BLaER1 treated with 17β-estradiol and CSF1 and Interleukin-3, amounts not matched to agents 10 nM and 100 nM (cell line): Measurements from ENCODE around the gene ADAMTSL3.

Source experiments
- H3K27ac ChIP-seq, 11 experiments: shearing (Covaris generic); formaldehyde crosslinking; 2 replicates each; pipeline ENCODE4 v1.8.1; 2022
- H3K27me3 ChIP-seq, 11 experiments: shearing (Covaris generic); formaldehyde crosslinking; 2 replicates each; pipeline ENCODE4 v1.8.1; 2022
- H3K36me3 ChIP-seq, 11 experiments: shearing (Covaris generic); formaldehyde crosslinking; 2 replicates each; pipeline ENCODE4 v1.8.1; 2022
- H3K4me1 ChIP-seq, 10 experiments: shearing (Covaris generic); formaldehyde crosslinking; 2 replicates each; pipeline ENCODE4 v1.8.1; 2022
- H3K4me2 ChIP-seq, 11 experiments: shearing (Covaris generic); formaldehyde crosslinking; 2 replicates each; pipeline ENCODE4 v1.8.1; 2022
- H3K4me3 ChIP-seq, 10 experiments: shearing (Covaris generic); formaldehyde crosslinking; 2 replicates each; pipeline ENCODE4 v1.8.1; 2022
- H3K9ac ChIP-seq, 11 experiments: shearing (Covaris generic); formaldehyde crosslinking; 2 replicates each; pipeline ENCODE4 v1.8.1; 2022
- H3K9me3 ChIP-seq, 11 experiments: shearing (Covaris generic); formaldehyde crosslinking; replicated peaks in 1 of 11; 2 replicates each; pipeline ENCODE4 v1.8.1; 2022
- H4K20me1 ChIP-seq, 11 experiments: shearing (Covaris generic); formaldehyde crosslinking; 2 replicates each; pipeline ENCODE4 v1.8.1; 2022
- Cebpa-rat ChIP-seq, 11 experiments: shearing (Covaris generic); IDR thresholded peaks; 2 replicates each; pipeline ENCODE4 v1.8.1; 2022

The ADAMTSL3 gene

GRCh38 chr15:83970295-83970890 is 316.5 kb downstream of the ADAMTSL3 start:
- no peak for TF ChIP-seq Cebpa-rat (IDR thresholded peaks at IDR 0.05)

GRCh38 chr15:83971992-83972391 is 318.1 kb downstream of the ADAMTSL3 start:
- Histone ChIP-seq H3K4me2 (no peak overlapping the region), H3K27ac (no peak overlapping the region), H3K9ac (no peak overlapping the region), H3K4me3 (no peak overlapping the region), H3K4me1 (no peaks in the 10 kb centered on the region), H3K9me3 (peaks cover 15 to 29% (median 18%) of the 10 kb centered on the region in 11 experiments), H3K27me3 (no peaks in the 10 kb centered on the region), H4K20me1 (no peaks in the 10 kb centered on the region), H3K36me3 (peaks cover 0 to 3% (median 0%) of the 10 kb centered on the region in 11 experiments; a peak in 2 of 22 replicates)
- no peak for TF ChIP-seq Cebpa-rat (IDR thresholded peaks at IDR 0.05)

More at GRCh38 chr15:83970295-83970890, 316.5 kb downstream of the ADAMTSL3 start:
- no peaks in the 10 kb centered on the region for H4K20me1 ChIP-seq
- H3K4me2 ChIP-seq: no peak overlapping the region
- H3K9me3 ChIP-seq: peaks cover 2 to 13% (median 6%) of the 10 kb centered on the region in 11 experiments; a peak in 15 of 22 replicates
- no peaks in the 10 kb centered on the region for H3K4me1 ChIP-seq
- no peaks in the 10 kb centered on the region for H3K27me3 ChIP-seq
- no peak overlapping the region for H3K9ac ChIP-seq
- no peaks in the 10 kb centered on the region for H3K36me3 ChIP-seq
- H3K27ac ChIP-seq: no peak overlapping the region
- no peak overlapping the region for H3K4me3 ChIP-seq

- no peaks in the 10 kb centered on the region for H3K27me3 ChIP-seq
- H3K4me2 ChIP-seq: no peak overlapping the region
- TF ChIP-seq Cebpa-rat (IDR thresholded peaks at IDR 0.05): no peak
- H4K20me1 ChIP-seq: no peaks in the 10 kb centered on the region
- H3K36me3 ChIP-seq: peaks cover 0 to 9% (median 0%) of the 10 kb centered on the region in 11 experiments; a peak in 2 of 22 replicates
- no peak overlapping the region for H3K9ac ChIP-seq
- H3K4me1 ChIP-seq: no peaks in the 10 kb centered on the region
- peaks cover 23 to 37% (median 34%) of the 10 kb centered on the region in 11 experiments for H3K9me3 ChIP-seq
- H3K27ac ChIP-seq: no peak overlapping the region
- H3K4me3 ChIP-seq: no peak overlapping the region
Measured at GRCh38 chr15:83973816-83974215, 319.9 kb downstream of the ADAMTSL3 start.

GRCh38 chr15:83977992-83978391 is 324.1 kb downstream of the ADAMTSL3 start:
- Histone ChIP-seq H3K9me3 (peaks cover 23 to 37% (median 34%) of the 10 kb centered on the region in 11 experiments), H3K4me2 (no peak overlapping the region), H4K20me1 (no peaks in the 10 kb centered on the region), H3K9ac (no peak overlapping the region), H3K27me3 (no peaks in the 10 kb centered on the region), H3K4me1 (no peaks in the 10 kb centered on the region), H3K36me3 (peaks cover 0 to 9% (median 0%) of the 10 kb centered on the region in 11 experiments; a peak in 2 of 22 replicates), H3K4me3 (no peak overlapping the region), H3K27ac (no peak overlapping the region)
- TF ChIP-seq Cebpa-rat (IDR thresholded peaks at IDR 0.05): no peak

- Histone ChIP-seq H3K9me3 (peaks cover 23 to 37% (median 34%) of the 10 kb centered on the region in 11 experiments), H3K27ac (no peak overlapping the region), H3K4me1 (no peaks in the 10 kb centered on the region), H4K20me1 (no peaks in the 10 kb centered on the region), H3K36me3 (peaks cover 0 to 9% (median 0%) of the 10 kb centered on the region in 11 experiments; a peak in 2 of 22 replicates), H3K27me3 (no peaks in the 10 kb centered on the region), H3K4me3 (no peak overlapping the region), H3K9ac (no peak overlapping the region), H3K4me2 (no peak overlapping the region)
- TF ChIP-seq Cebpa-rat (IDR thresholded peaks at IDR 0.05): no peak
Measured at GRCh38 chr15:83978588-83978987, 324.7 kb downstream of the ADAMTSL3 start.

GRCh38 chr15:83980637-83981036 is 326.7 kb downstream of the ADAMTSL3 start:
- H3K27me3 ChIP-seq: no peaks in the 10 kb centered on the region
- H3K9me3 ChIP-seq: peaks cover 23 to 33% (median 30%) of the 10 kb centered on the region in 11 experiments
- H3K27ac ChIP-seq: no peak overlapping the region
- H3K36me3 ChIP-seq: peaks cover 0 to 9% (median 0%) of the 10 kb centered on the region in 11 experiments; a peak in 2 of 22 replicates
- TF ChIP-seq Cebpa-rat (IDR thresholded peaks at IDR 0.05): no peak
- H3K4me3 ChIP-seq: no peak overlapping the region
- no peaks in the 10 kb centered on the region for H3K4me1 ChIP-seq
- H4K20me1 ChIP-seq: no peaks in the 10 kb centered on the region
- H3K9ac ChIP-seq: no peak overlapping the region
- H3K4me2 ChIP-seq: no peak overlapping the region

- no peak overlapping the region for H3K4me3 ChIP-seq
- H3K27me3 ChIP-seq: no peaks in the 10 kb centered on the region
- H3K36me3 ChIP-seq: peaks cover 0 to 3% (median 0%) of the 10 kb centered on the region in 11 experiments; a peak in 1 of 22 replicates
- no peak overlapping the region for H3K4me2 ChIP-seq
- H3K9me3 ChIP-seq: peaks cover 3 to 12% (median 9%) of the 10 kb centered on the region in 11 experiments; a peak in 20 of 22 replicates
- H3K4me1 ChIP-seq: no peaks in the 10 kb centered on the region
- no peak overlapping the region for H3K27ac ChIP-seq
- no peak for TF ChIP-seq Cebpa-rat (IDR thresholded peaks at IDR 0.05)
- no peak overlapping the region for H3K9ac ChIP-seq
- H4K20me1 ChIP-seq: no peaks in the 10 kb centered on the region
Measured at GRCh38 chr15:83982748-83983147, 328.8 kb downstream of the ADAMTSL3 start.

- Histone ChIP-seq H3K4me1 (no peaks in the 10 kb centered on the region), H3K4me3 (no peak overlapping the region), H3K4me2 (no peak overlapping the region), H3K9me3 (peaks cover 0 to under 1% (median 0%) of the 10 kb centered on the region in 11 experiments; a peak in 3 of 22 replicates), H4K20me1 (no peaks in the 10 kb centered on the region), H3K36me3 (no peaks in the 10 kb centered on the region), H3K27ac (no peak overlapping the region), H3K9ac (no peak overlapping the region), H3K27me3 (no peaks in the 10 kb centered on the region)
- no peak for TF ChIP-seq Cebpa-rat (IDR thresholded peaks at IDR 0.05)
Measured at GRCh38 chr15:83983634-83984458, 329.9 kb downstream of the ADAMTSL3 start.

GRCh38 chr15:83984601-83985000 is 330.7 kb downstream of the ADAMTSL3 start:
- Histone ChIP-seq H3K9me3 (no peaks in the 10 kb centered on the region), H3K27ac (no peak overlapping the region), H3K36me3 (no peaks in the 10 kb centered on the region), H3K4me1 (peaks cover 0 to 6% (median 3%) of the 10 kb centered on the region in 10 experiments; a peak in 5 of 20 replicates), H3K4me2 (no peak overlapping the region), H3K9ac (no peak overlapping the region), H4K20me1 (no peaks in the 10 kb centered on the region), H3K27me3 (no peaks in the 10 kb centered on the region), H3K4me3 (no peak overlapping the region)
- no peak for TF ChIP-seq Cebpa-rat (IDR thresholded peaks at IDR 0.05)
